Mesodermal cell (in vitro differentiated cells): Measurements from ENCODE around the gene ADAMTSL1.
"Not testable (repeated sequence)": the region's sequence is repeated elsewhere in the genome, so short reads cannot be mapped to it uniquely, and the experiment has no call there.

ENCODE experiments used
- H3K27ac ChIP-seq: 2 replicates; pipeline ENCODE4 v1.7.0; 2013; ENCODE audit warnings: mild to moderate bottlenecking, low read depth, low read length, moderate library complexity; ENCODE audit not compliant: severe bottlenecking
- H3K36me3 ChIP-seq: 2 replicates; pipeline ENCODE4 v1.7.1; 2013; ENCODE audit warnings: mild to moderate bottlenecking, low read length, moderate library complexity; ENCODE audit not compliant: control insufficient read depth, insufficient read depth
- H3K4me1 ChIP-seq: one replicate; pipeline ENCODE4 v1.7.1; 2013; ENCODE audit warnings: mild to moderate bottlenecking, low read length; ENCODE audit not compliant: insufficient read depth, control insufficient read depth, poor library complexity, severe bottlenecking
- H3K4me3 ChIP-seq: 2 replicates; pipeline ENCODE4 v1.7.0; 2013; ENCODE audit warnings: low read length, control low read depth, mild to moderate bottlenecking; ENCODE audit not compliant: insufficient read depth, poor library complexity, severe bottlenecking; ENCODE audit errors: extremely low read depth
- H3K9me3 ChIP-seq: 2 replicates; pipeline ENCODE4 v1.7.1; 2013; ENCODE audit warnings: mild to moderate bottlenecking, low read length, moderate library complexity; ENCODE audit not compliant: control insufficient read depth
- WGBS, 2 experiments: methylation state at CpG; one replicate each; pipeline ENCODE4 v1.1.5; 2013; ENCODE audit warnings: missing lambda C conversion rate in 2 of 2; ENCODE audit not compliant: insufficient coverage in 2 of 2; 5-methylcytosine and 5-hydroxymethylcytosine counted together

The ADAMTSL1 gene

DNA sequence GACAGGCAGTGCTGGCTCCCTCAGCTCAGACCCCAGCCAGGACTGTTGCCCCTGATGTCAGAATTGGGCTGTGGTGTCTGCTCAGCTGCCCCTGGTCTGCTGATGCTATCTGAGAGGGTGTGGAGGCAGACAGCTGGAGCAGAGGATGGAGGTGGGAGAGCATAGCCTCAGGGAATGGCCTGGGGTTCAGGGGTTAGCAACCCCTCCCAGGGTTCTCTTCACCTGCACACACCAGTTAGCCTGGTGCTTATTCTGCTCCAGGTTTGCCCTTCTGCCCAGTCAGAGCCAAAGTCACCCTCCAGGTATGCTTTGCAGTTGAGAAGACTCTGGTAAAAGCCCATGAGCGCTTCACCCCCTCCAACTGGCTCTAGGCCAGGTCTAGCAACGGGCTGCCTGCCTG is 449.2 kb downstream of the ADAMTSL1 start:
- Histone ChIP-seq H3K4me1 (no peaks in the 10 kb centered on the region), H3K9me3 (no peaks in the 10 kb centered on the region), H3K4me3 (no peak overlapping the region), H3K36me3 (no peaks in the 10 kb centered on the region), H3K27ac (no peak overlapping the region)
- WGBS, 2 experiments = 88% methylated on average over 1 of the region's 2 CpGs; no CpG with 5 or more reads in 1 of the 2 experiments

DNA sequence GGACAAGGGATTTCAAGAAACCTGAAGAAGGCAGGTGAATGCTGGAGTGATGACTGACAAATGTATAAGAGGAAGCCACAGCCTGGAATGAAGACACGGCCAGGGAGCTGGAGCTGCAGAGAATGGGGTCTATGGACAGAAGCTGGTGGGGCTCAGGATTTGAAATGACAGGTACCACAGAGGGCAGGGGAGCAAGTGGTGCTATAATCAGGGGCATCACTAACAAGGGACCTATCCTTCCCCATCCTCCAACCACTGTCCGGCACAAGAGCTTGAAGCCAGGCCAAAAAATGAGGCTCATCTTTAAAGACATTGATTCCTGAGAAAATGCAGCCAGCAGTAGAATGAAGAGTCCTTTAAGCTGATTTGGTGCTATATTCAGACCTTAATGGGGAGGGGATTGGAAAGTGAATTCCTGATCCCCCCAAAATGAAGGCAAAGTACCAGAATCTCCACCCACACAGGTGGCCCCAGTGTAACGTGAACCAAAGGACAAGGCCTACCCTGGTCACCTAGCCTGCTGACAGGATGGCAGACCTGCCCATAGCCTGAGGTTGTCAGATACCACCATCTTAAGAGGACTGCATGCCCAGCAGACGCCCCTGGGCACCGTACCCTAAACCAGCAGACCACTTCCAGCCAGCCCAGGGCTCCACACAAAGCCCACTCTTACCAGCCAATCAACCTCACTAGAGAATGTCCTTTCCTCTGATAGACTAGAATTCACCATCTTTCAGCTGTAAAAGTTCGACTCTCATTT is 449.9 kb downstream of the ADAMTSL1 start:
- Histone ChIP-seq H3K4me1 (no peaks in the 10 kb centered on the region), H3K36me3 (no peaks in the 10 kb centered on the region), H3K27ac (no peak overlapping the region), H3K4me3 (no peak overlapping the region), H3K9me3 (no peaks in the 10 kb centered on the region)
- 83 to 85% methylated on average over 4 to 5 of the region's 6 CpGs for WGBS, 2 experiments

DNA sequence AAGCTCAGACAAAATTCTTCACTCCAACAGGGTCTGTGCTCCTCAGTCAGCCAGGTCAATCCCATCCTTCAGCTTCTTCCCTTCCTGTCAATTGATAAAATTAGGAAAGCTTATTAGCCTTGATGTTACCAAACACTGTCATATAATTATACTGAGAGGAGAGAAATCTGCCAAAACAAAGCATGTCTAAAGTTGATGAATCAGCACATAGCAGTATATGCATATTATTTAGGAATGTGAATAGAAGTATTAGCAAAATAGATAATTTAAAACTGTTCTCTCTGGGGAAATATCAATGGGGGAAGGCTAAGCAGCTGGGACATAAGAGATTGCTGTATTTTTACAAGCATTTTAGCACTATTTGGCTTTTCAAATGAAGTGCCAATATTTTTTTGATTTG is 451.9 kb downstream of the ADAMTSL1 start:
- no peaks in the 10 kb centered on the region for H3K4me1 ChIP-seq
- H3K9me3 ChIP-seq = no peaks in the 10 kb centered on the region
- H3K36me3 ChIP-seq = no peaks in the 10 kb centered on the region
- no peak overlapping the region for H3K4me3 ChIP-seq
- H3K27ac ChIP-seq = no peak overlapping the region

DNA sequence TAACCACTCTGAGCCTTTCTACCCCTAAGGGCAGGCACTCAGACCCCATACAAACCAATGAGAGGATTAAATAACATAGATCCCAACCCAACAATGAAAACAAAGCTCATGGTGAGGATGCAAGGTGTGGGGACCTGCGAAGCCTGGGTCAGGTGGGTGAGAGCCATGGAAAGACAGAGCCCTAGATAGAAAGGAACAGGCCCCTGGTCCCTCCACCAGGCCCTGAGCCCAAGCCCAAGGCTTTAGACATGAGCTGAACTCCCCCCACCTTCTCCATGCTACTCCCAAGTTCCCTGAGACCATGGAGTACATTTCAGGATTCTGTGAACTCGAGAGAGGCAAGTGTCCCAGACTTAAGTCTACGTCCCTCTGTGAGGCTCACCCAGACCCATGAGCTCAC is 452.6 kb downstream of the ADAMTSL1 start:
- WGBS, 2 experiments = 60 to 95% methylated on average over 2 to 3 of the region's 3 CpGs

DNA sequence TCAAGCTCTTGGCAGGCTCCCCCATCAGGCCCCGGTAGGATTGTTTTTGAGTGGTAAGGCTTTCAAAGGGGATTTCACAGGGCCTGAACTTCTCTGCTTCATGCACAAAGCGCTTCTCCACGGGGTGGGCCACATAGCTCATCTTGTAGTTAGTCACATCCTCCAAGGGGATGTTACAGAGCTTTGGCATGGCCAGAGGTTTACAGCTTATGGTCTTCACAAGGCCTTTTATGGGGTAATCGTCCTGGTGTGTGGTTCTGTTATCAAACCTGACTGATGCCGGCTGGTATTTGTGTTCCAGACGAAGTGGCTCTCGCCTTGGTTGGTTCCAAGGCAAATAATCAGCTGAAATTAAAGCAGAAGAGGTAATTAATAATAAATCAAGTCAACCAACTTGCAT is 454.8 kb downstream of the ADAMTSL1 start:
- Histone ChIP-seq H3K4me1 (no peaks in the 10 kb centered on the region), H3K36me3 (no peaks in the 10 kb centered on the region), H3K4me3 (no peak overlapping the region), H3K9me3 (no peaks in the 10 kb centered on the region), H3K27ac (no peak overlapping the region)
- WGBS, 2 experiments = 93 to 94% methylated on average over 3 to 5 of the region's 7 CpGs

More for the DNA sequence above, 452.6 kb downstream of the ADAMTSL1 start:
- no peak overlapping the region for H3K4me3 ChIP-seq
- no peaks in the 10 kb centered on the region for H3K4me1 ChIP-seq
- H3K27ac ChIP-seq = no peak overlapping the region
- no peaks in the 10 kb centered on the region for H3K9me3 ChIP-seq
- no peaks in the 10 kb centered on the region for H3K36me3 ChIP-seq

DNA sequence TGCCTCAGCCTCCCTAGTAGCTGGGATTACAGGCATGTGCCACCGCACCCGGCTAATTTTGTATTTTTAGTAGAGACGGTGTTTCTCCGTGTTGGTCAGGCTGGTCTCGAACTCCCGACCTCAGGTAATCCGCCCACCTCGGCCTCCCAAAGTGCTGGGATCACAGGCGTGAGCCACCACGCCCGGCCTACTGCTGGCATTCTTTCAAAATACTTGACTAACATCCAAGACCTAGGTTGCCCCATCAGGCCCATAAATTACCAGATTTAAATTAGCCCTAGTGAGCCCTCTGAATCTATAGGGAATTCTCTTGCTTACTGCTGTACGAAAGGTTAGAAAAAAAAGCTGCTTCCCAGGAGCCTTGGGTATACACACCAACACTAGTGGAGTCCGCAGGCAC is 456.7 kb downstream of the ADAMTSL1 start:
- not testable (repeated sequence) for H3K9me3 ChIP-seq, H3K4me1 ChIP-seq, H3K36me3 ChIP-seq, H3K4me3 ChIP-seq, H3K27ac ChIP-seq
- 89 to 100% methylated on average over 1 to 11 of the region's 13 CpGs for WGBS, 2 experiments

DNA sequence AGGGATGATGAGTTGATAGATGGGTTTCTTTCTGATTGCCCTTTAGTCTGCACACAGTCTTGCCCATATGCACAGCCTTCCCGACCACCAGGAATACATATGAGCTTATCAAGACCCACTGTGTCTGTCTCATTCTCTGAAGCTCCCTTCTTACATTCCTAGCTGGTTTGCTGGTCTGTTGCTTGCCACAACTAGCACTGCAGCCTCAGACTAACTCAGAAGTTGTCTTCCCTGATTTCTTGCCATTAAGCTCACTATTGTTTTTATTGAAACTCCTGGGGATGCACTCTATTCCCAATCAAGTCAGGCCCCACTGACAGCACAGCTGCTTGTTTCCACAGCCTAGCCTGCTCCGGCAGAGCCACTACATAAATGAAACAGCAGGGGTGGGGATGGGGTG is 461.6 kb downstream of the ADAMTSL1 start:
- WGBS, 2 experiments = 82 to 92% methylated on average over 1 of the region's 2 CpGs

DNA sequence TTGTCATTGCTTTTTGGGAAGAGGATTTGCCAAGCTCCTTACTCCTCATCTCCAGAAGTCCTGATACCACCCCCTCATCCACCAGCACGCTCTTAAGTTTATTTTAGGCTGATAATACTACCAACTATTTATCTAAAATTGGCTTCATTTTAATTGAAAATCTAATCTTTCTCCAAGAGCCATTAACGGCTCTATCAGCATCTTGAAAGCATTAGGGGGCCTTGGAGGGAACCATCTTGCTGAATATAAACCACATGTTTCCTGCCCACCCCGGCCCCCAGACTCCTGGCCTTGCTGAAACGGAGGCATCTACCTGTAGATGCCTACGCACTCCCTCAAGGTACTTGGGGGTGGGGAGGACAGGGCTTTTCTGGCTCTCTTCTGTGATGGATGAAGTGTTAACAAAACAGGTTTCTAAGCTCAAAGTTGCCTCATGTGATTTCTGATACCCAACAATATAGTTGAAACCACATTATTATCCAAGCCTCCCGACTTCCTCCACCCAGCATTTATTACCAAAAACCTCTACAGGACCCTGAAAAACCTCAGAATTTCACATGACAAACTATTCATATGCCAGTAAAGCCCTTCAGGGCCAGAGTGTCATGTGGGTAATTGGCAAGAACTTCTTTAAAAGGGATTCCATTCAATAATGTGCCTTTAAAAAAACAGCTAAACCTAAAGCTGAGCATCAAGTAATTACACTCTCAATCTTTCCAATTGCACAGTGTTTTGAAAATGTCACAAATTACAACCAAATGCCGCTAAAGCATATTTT is 462.3 kb downstream of the ADAMTSL1 start:
- Histone ChIP-seq H3K36me3 (no peaks in the 10 kb centered on the region), H3K27ac (no peak overlapping the region), H3K9me3 (no peaks in the 10 kb centered on the region), H3K4me3 (no peak overlapping the region), H3K4me1 (no peaks in the 10 kb centered on the region)
- WGBS, 2 experiments = 94 to 100% methylated on average over 2 of the region's 7 CpGs

More for the DNA sequence above, 461.6 kb downstream of the ADAMTSL1 start:
- no peak overlapping the region for H3K27ac ChIP-seq
- no peaks in the 10 kb centered on the region for H3K36me3 ChIP-seq
- H3K4me1 ChIP-seq = no peaks in the 10 kb centered on the region
- H3K9me3 ChIP-seq = no peaks in the 10 kb centered on the region
- no peak overlapping the region for H3K4me3 ChIP-seq

DNA sequence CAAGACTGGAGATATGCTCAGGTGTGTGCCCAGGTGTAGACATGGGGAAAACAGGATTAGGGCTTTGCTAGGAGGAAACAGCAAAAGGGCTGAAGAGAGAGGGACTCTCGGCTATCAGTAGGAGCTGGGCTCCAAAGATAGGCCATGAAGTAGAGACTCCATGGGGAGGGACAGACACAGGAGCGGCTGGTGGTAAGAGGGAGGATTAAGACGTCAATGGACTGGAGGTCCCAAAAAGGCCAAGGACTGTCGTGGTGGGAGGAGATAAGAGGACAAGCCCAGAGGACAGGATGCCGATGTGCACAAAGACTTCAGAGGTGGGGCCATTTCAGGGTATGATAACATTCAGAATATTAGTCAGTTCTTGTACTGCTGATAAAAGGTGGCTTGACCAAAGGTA is 466.0 kb downstream of the ADAMTSL1 start:
- no peaks in the 10 kb centered on the region for H3K9me3 ChIP-seq
- no peak overlapping the region for H3K4me3 ChIP-seq
- 92 to 99% methylated on average over 5 of the region's 5 CpGs for WGBS, 2 experiments
- H3K4me1 ChIP-seq = no peaks in the 10 kb centered on the region
- no peak overlapping the region for H3K27ac ChIP-seq
- H3K36me3 ChIP-seq = no peaks in the 10 kb centered on the region

DNA sequence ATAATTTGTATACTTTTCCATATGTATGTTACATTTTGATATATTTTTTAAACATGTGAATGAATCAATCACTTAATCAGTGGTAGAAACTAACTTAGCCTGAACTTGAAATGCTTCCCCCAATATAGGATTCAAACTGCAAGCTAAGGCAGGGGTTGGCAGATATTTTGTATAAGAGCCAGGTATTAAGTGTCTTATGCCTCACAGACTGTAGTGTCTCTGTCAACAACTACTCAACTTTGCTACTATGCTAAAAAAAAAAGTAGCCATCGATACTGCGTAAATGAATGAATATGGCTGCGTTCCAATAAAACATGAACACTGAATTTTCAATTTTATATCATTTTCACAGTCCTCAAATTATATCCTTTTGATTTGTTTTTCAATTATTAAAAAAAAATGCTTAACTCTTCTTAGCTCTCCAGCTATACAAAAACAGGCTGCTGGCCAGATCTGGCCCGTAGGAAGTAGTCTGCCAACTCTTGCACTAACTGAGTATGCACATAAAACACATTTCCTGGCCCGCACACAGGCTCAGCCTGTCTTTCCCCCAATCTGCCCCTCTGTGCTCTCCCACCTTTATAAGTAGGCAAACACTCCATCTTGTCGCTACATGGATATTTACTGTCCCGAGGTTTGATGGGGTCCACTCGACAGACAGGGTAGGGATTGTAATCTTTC is 467.2 kb downstream of the ADAMTSL1 start:
- H3K27ac ChIP-seq = no peak overlapping the region
- no peak overlapping the region for H3K4me3 ChIP-seq
- no peaks in the 10 kb centered on the region for H3K9me3 ChIP-seq
- no peaks in the 10 kb centered on the region for H3K36me3 ChIP-seq
- no peaks in the 10 kb centered on the region for H3K4me1 ChIP-seq
- 96% methylated on average over 5 to 7 of the region's 8 CpGs for WGBS, 2 experiments
